Hepatocyte (in vitro differentiated cells): Measurements from ENCODE around the gene ATG10.

ENCODE experiments used
- CTCF ChIP-seq: fragments of 200-600 bp; sonication (generic); IDR thresholded peaks from 2 replicates; pipeline ENCODE4 v1.5.1; 2016; ENCODE audit warnings: antibody characterized with exemption, mild to moderate bottlenecking; ENCODE audit not compliant: poor library complexity
- EZH2 ChIP-seq: fragments of 200-600 bp; sonication (generic); IDR thresholded peaks from 2 replicates; pipeline ENCODE4 v1.6.1; 2016; ENCODE audit warnings: antibody characterized with exemption, mild to moderate bottlenecking, borderline replicate concordance

DNA sequence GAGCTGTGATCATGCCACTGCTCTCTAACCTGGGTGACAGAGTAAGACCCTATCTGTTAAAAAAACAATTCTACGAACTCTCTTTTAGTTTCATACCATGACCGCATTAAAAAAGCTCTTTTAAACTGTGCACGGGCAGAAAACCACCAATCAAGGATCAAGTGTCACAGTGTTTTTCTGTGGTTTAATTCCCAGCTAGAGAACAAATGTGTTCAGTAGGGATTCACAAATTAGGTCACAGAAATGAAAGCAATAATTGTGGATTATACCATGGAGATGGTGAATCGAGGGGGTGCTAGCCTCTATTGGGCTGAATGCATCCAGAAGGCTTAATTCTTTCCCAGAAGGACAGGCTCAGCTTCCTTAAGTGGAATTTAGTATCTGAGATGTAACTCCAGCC lies 79.1 kb downstream of the ATG10 start:
- TF ChIP-seq CTCF (no peak), EZH2 (no peak)
